Adrenal gland (tissue), 12 donors: Measurements from ENCODE around the gene IL15. TPM values are rescaled to one million over a fixed set of nuclear protein-coding genes. Genes with fewer than 3 reads are reported as not detected.

Experiments
- DNase-seq, 7 donors: peaks; one replicate each; pipeline ENCODE4 v3.0.0-alpha.2; 2019 to 2020
- H3K27ac ChIP-seq, 5 donors: fragments of 200-600 bp; sonication (generic) in 4 of 5; 1 replicate in 3 of 5; 2 replicates in 2 of 5; pipeline versions ENCODE4 v1.5.1 to v1.8.0; 2016 to 2020; ENCODE audit warnings: mild to moderate bottlenecking in 1 of 5
- H3K27me3 ChIP-seq: fragments of 200-600 bp; 2 replicates; pipeline ENCODE4 v1.8.0; 2021
- H3K36me3 ChIP-seq, 2 donors: fragments of 200-600 bp; replicated peaks in 1 of 2; 1 replicate in 1 of 2; 2 replicates in 1 of 2; pipeline versions ENCODE4 v1.5.1 to v1.8.0; 2018 to 2022
- H3K4me1 ChIP-seq, 2 donors: fragments of 200-600 bp; replicated peaks in 1 of 2; 1 replicate in 1 of 2; 2 replicates in 1 of 2; pipeline versions ENCODE4 v1.5.1 to v1.8.0; 2018 to 2021
- H3K4me3 ChIP-seq, 4 donors: fragments of 200-600 bp; sonication (generic) in 3 of 4; one replicate each; pipeline ENCODE4 v1.5.1; 2016 to 2018
- H3K9me3 ChIP-seq, 3 donors: fragments of 200-600 bp; sonication (generic) in 1 of 3; replicated peaks in 1 of 3; 1 replicate in 2 of 3; 2 replicates in 1 of 3; pipeline versions ENCODE4 v1.5.1 to v1.8.0; 2016 to 2021
- POLR2A ChIP-seq, 2 donors: fragments of 450-650 bp; IDR thresholded peaks; one replicate each; pipeline ENCODE4 v1.6.1; 2017; ENCODE audit warnings: antibody characterized with exemption in 2 of 2, mild to moderate bottlenecking in 2 of 2, moderate library complexity in 1 of 2
- WGBS, 4 donors: extraction: QIAGEN DNeasy Blood & Tissue Kit in 2 of 4; methylation state at CpG; one replicate each; pipeline versions ENCODE4 v1.1.5 to v1.1.7; 2013 to 2017; 5-methylcytosine and 5-hydroxymethylcytosine counted together
- intact Hi-C, 2 donors: fragments of 100-400 bp; cut with DNase I; formaldehyde crosslinking; loops; one replicate each; pipeline versions ENCODE4 v1.14.1 to v1.15.0; 2022 to 2023
- polyA plus RNA-seq, 3 donors: library from polyadenylated mRNA; stranded (reverse); fragments of 200-250 nt in 2 of 3; fragments of 350-450 nt in 1 of 3; fragmentation: Illumina TruSeq in 1 of 3; extraction: RNeasy Lipid Tissue Mini Kit (QIAGEN cat#74804) in 1 of 3; gene quantifications; one replicate each; pipeline ENCODE4 v1.2.3, GENCODE V29; 2013 to 2014
- total RNA-seq, 9 donors: library from RNA; depleted of rRNA in 4 of 9; stranded (reverse); fragments of >200 nt in 4 of 9; fragments of 120-200 nt in 1 of 9; fragmentation: NEBNext Ultra II Directional in 1 of 9; extraction: Animal tissue kit (Norgen Biotek cat#: 25700) in 1 of 9; gene quantifications; one replicate each; pipeline versions ENCODE4 v1.1.0 to v1.2.4, GENCODE V29; 2013 to 2023
- TF ChIP-seq, protein P1 (sequence below), 6 experiments: fragments of 450-650 bp in 4 of 6; fragments of 200-600 bp in 2 of 6; sonication (generic) in 1 of 6; IDR thresholded peaks; 1 replicate in 5 of 6; 2 replicates in 1 of 6; pipeline versions ENCODE4 v1.5.1 to v1.8.0; 2016 to 2021; ENCODE audit warnings: antibody characterized with exemption in 6 of 6, mild to moderate bottlenecking in 2 of 6, moderate library complexity in 1 of 6
- donor health status: healthy with polysubstance abuse.
- donor health status: Bipolar disorder and iron deficiency.
- donor health status: DM: yes; HTN: yes; CAD: no.
- donor health status: DM: no; HTN: no; CAD: no.
- donor health status: DM: no; HTN: no; CAD: no.
- donor health status: DM: yes; HTN: yes; CAD: no.

The IL15 gene
- total and polyA plus RNA-seq, 12 donors, result 0.94 to 8.9 (median 3.2) TPM

GRCh38 chr4:141702472-141703182 is 66.2 kb downstream of the IL15 start:
- 88 to 96% (median 93%) methylated on average over 2 to 3 of the region's 3 CpGs for WGBS, 4 donors
- intact Hi-C loops, result loop anchor here in 1 of 2 donors (10.0 kb wide), 1 partner anchor 358 kb away; no protein-coding TSS in a partner anchor
- Histone ChIP-seq H3K9me3 (no peaks in the 10 kb centered on the region), H3K27me3 (no peaks in the 10 kb centered on the region), H3K27ac (no peak overlapping the region), H3K4me1 (no peaks in the 10 kb centered on the region), H3K4me3 (no peak overlapping the region), H3K36me3 (no peaks in the 10 kb centered on the region)
- DNase-seq, result peak in 1 of 7 donors; percentile 21
- TF ChIP-seq, protein P1, sequence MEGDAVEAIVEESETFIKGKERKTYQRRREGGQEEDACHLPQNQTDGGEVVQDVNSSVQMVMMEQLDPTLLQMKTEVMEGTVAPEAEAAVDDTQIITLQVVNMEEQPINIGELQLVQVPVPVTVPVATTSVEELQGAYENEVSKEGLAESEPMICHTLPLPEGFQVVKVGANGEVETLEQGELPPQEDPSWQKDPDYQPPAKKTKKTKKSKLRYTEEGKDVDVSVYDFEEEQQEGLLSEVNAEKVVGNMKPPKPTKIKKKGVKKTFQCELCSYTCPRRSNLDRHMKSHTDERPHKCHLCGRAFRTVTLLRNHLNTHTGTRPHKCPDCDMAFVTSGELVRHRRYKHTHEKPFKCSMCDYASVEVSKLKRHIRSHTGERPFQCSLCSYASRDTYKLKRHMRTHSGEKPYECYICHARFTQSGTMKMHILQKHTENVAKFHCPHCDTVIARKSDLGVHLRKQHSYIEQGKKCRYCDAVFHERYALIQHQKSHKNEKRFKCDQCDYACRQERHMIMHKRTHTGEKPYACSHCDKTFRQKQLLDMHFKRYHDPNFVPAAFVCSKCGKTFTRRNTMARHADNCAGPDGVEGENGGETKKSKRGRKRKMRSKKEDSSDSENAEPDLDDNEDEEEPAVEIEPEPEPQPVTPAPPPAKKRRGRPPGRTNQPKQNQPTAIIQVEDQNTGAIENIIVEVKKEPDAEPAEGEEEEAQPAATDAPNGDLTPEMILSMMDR (IDR thresholded peaks at IDR 0.05), result no peak
- TF ChIP-seq POLR2A (IDR thresholded peaks at IDR 0.05), result no peak

GRCh38 chr4:141703497-141703896 is 67.1 kb downstream of the IL15 start:
- no peaks in the 10 kb centered on the region for H3K27me3 ChIP-seq
- 87 to 92% (median 90%) methylated on average over 2 of the region's 2 CpGs for WGBS, 4 donors
- TF ChIP-seq, protein P1 (IDR thresholded peaks at IDR 0.05), result no peak
- H3K4me3 ChIP-seq, result no peak overlapping the region
- H3K36me3 ChIP-seq, result no peaks in the 10 kb centered on the region
- H3K27ac ChIP-seq, result no peak overlapping the region
- no peaks in the 10 kb centered on the region for H3K4me1 ChIP-seq
- H3K9me3 ChIP-seq, result no peaks in the 10 kb centered on the region
- no peak for DNase-seq
- intact Hi-C loops, result loop anchor here in 1 of 2 donors (10.0 kb wide), 1 partner anchor 359 kb away; no protein-coding TSS in a partner anchor

GRCh38 chr4:141705048-141705746 is 68.8 kb downstream of the IL15 start:
- H3K4me1 ChIP-seq, result no peaks in the 10 kb centered on the region
- 79 to 86% (median 82%) methylated on average over 2 of the region's 2 CpGs for WGBS, 4 donors

More at GRCh38 chr4:141705048-141705746, 68.8 kb downstream of the IL15 start:
- Histone ChIP-seq H3K27me3 (no peaks in the 10 kb centered on the region), H3K4me3 (no peak overlapping the region), H3K36me3 (no peaks in the 10 kb centered on the region), H3K27ac (no peak overlapping the region), H3K9me3 (no peaks in the 10 kb centered on the region)
- no peak for TF ChIP-seq POLR2A (IDR thresholded peaks at IDR 0.05)
- TF ChIP-seq, protein P1 (IDR thresholded peaks at IDR 0.05), result no peak
- intact Hi-C loops, result loop anchor here in 1 of 2 donors (10.0 kb wide), 1 partner anchor 360 kb away; no protein-coding TSS in a partner anchor
- no peak for DNase-seq
